ENCODE results near the gene TRIM28. TPM values are rescaled to one million over a fixed set of nuclear protein-coding genes. Genes with fewer than 3 reads are reported as not detected.

Gene TRIM28
- total RNA-seq (2021) (1,095 to 1,221 TPM (median 1,108 TPM) in 3 replicates), Bru-seq, nascent RNA (percentile 97 among the genes with signal in this experiment)
- long read RNA-seq, experiment 1, transcript TRIM28-201 (17 exons, 2,960 nt) = major isoform, 1,951 of 2,483 reads
- long read RNA-seq, experiment 1, transcript TRIM28-202 (15 exons, 2,709 nt) = minor isoform, 6 of 2,483 reads
- long read RNA-seq, experiment 1, partial matches to known transcripts = 316 of 2,483 reads
- long read RNA-seq, experiment 1, other reads (novel, unspliced or antisense) = 205 of 2,483 reads
- long read RNA-seq, experiment 2, transcript TRIM28-213 (4 exons, 714 nt) = minor isoform, 14 of 1,129 reads
- long read RNA-seq, experiment 2, transcript TRIM28-201 (17 exons, 2,960 nt) = major isoform, 351 of 1,129 reads
- long read RNA-seq, experiment 2, partial matches to known transcripts = 347 of 1,129 reads
- long read RNA-seq, experiment 2, other reads (novel, unspliced or antisense) = 415 of 1,129 reads
- long read RNA-seq, experiment 3, partial matches to known transcripts = 9 of 19 reads
- long read RNA-seq, experiment 3, other reads (novel, unspliced or antisense) = 10 of 19 reads

DNA sequence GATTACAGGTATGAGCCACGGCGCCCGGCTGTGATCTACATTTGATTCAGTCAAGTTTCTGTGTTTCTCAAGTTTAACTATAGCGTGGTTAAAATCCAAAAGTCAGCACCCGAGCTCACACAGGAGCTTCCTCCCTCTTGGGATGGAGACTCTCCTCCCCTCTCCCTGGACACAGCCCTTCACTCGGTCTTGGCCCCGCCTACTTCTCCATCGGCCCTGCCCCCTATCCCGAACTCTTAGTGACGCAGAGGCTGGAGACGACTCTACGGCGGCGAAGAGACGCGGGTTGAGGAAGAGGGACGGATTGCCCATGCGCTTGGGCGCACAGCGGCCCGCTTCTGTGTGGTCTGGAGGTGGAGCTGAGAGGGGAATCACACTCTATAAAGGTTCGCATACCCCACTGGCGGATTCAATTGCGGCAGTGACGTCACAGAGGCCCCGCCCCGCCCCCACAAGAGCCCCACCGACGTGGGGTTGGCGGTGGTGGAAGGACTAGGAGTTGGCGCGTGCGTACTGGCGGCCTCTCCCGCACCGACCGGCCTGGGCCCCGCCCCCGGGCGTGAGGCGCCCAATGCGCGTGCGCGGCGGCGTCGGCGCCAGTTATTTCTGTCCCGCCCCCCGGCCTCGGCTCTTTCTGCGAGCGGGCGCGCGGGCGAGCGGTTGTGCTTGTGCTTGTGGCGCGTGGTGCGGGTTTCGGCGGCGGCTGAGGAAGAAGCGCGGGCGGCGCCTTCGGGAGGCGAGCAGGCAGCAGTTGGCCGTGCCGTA lies at the start of gene TRIM28:
Gene TRIM28, plus strand, starts transcription at position 239 of the 765 bp plus-strand sequence. CDS start 694 bp downstream, outside the sequence.
- H3K9me3 Mint-ChIP-seq = no peaks in the 10 kb centered on the region
- peaks cover 45% of the 10 kb centered on the region for H3K27me3 Mint-ChIP-seq (ENCODE audit: low read depth)
- ChIA-PET CTCF (interaction anchor here (0.8 to 5.9 kb wide), 5 partner anchors 11 to 38 kb away, joined by 3 to 60 read pairs (median 6); partner anchors contain the start of genes CHMP2A and ZBTB45), POLR2A (interaction anchor here (0.5 to 3.2 kb wide), 8 partner anchors 10 to 93 kb away, joined by 3 to 30 read pairs (median 10); partner anchors contain the start of genes CHMP2A, UBE2M, ZBTB45 and ZNF324B)
- peak within 1 kb of the TSS; percentile 99 for H3K27ac Mint-ChIP-seq
- ATAC-seq = peak; percentile 95
- H3K36me3 Mint-ChIP-seq = peaks cover 39% of the 10 kb centered on the region
- peaks cover 17% of the 10 kb centered on the region for H3K4me1 Mint-ChIP-seq
- DNase-seq (ENCODE audit: low spot score) = peak; percentile 98
- H3K4me3 Mint-ChIP-seq = peak within 1 kb of the TSS; percentile 97
- TF ChIP-seq CDX4 (CRISPR knock-in tag; IDR thresholded peaks at IDR 0.05; ENCODE audit: borderline replicate concordance) = no peak
- TF ChIP-seq SMAD3 (CRISPR knock-in tag; IDR thresholded peaks at IDR 0.05; ENCODE audit: borderline replicate concordance) = peak; percentile 73; the same call in 1 of the 2 replicates
- TF ChIP-seq, protein P1, sequence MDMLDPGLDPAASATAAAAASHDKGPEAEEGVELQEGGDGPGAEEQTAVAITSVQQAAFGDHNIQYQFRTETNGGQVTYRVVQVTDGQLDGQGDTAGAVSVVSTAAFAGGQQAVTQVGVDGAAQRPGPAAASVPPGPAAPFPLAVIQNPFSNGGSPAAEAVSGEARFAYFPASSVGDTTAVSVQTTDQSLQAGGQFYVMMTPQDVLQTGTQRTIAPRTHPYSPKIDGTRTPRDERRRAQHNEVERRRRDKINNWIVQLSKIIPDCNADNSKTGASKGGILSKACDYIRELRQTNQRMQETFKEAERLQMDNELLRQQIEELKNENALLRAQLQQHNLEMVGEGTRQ (CRISPR knock-in tag; IDR thresholded peaks at IDR 0.05) = peak; percentile 36; the same call in 1 of the 2 replicates
- TF ChIP-seq, protein P2, sequence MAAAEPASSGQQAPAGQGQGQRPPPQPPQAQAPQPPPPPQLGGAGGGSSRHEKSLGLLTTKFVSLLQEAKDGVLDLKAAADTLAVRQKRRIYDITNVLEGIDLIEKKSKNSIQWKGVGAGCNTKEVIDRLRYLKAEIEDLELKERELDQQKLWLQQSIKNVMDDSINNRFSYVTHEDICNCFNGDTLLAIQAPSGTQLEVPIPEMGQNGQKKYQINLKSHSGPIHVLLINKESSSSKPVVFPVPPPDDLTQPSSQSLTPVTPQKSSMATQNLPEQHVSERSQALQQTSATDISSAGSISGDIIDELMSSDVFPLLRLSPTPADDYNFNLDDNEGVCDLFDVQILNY (CRISPR knock-in tag; IDR thresholded peaks at IDR 0.05) = peak; percentile 84
- 0 out of 2 replicates have a peak, but pooled peaks have one; percentile 56 for TF ChIP-seq ZMAT4 (CRISPR knock-in tag; IDR thresholded peaks at IDR 0.05)
- TF ChIP-seq, protein P3, sequence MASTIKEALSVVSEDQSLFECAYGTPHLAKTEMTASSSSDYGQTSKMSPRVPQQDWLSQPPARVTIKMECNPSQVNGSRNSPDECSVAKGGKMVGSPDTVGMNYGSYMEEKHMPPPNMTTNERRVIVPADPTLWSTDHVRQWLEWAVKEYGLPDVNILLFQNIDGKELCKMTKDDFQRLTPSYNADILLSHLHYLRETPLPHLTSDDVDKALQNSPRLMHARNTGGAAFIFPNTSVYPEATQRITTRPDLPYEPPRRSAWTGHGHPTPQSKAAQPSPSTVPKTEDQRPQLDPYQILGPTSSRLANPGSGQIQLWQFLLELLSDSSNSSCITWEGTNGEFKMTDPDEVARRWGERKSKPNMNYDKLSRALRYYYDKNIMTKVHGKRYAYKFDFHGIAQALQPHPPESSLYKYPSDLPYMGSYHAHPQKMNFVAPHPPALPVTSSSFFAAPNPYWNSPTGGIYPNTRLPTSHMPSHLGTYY (CRISPR knock-in tag; IDR thresholded peaks at IDR 0.05) = no peak
- TF ChIP-seq JAZF1 (CRISPR knock-in tag; IDR thresholded peaks at IDR 0.05) = no peak
- peak; percentile 72; the same call in 1 of the 2 replicates for TF ChIP-seq NFATC4 (CRISPR knock-in tag; IDR thresholded peaks at IDR 0.05)
- peak; percentile 83; the same call in 1 of the 2 replicates for TF ChIP-seq SP1 (CRISPR knock-in tag; conservative IDR thresholded peaks at IDR 0.05)
- peak; percentile 55; the same call in 1 of the 2 replicates for TF ChIP-seq TCF7 (CRISPR knock-in tag; IDR thresholded peaks at IDR 0.05; ENCODE audit: low read depth)
- TF ChIP-seq, protein P4, sequence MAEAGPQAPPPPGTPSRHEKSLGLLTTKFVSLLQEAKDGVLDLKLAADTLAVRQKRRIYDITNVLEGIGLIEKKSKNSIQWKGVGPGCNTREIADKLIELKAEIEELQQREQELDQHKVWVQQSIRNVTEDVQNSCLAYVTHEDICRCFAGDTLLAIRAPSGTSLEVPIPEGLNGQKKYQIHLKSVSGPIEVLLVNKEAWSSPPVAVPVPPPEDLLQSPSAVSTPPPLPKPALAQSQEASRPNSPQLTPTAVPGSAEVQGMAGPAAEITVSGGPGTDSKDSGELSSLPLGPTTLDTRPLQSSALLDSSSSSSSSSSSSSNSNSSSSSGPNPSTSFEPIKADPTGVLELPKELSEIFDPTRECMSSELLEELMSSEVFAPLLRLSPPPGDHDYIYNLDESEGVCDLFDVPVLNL (CRISPR knock-in tag; IDR thresholded peaks at IDR 0.05; ENCODE audit: borderline replicate concordance, low read depth) = 0 out of 2 replicates have a peak, but pooled peaks have one; percentile 31
- TF ChIP-seq OVOL2 (CRISPR knock-in tag; IDR thresholded peaks at IDR 0.05; ENCODE audit: borderline replicate concordance) = no peak
- TF ChIP-seq ZNF423 (CRISPR knock-in tag; IDR thresholded peaks at IDR 0.05) = no peak
- peak; percentile 78; the same call in 1 of the 2 replicates for TF ChIP-seq MYBL2 (CRISPR knock-in tag; IDR thresholded peaks at IDR 0.05)
- peak; percentile 69; the same call in 1 of the 2 replicates for TF ChIP-seq ZBTB21 (CRISPR knock-in tag; IDR thresholded peaks at IDR 0.05; ENCODE audit: borderline replicate concordance)
- TF ChIP-seq GABPB1 (CRISPR knock-in tag; IDR thresholded peaks at IDR 0.05) = 0 out of 2 replicates have a peak, but pooled peaks have one; percentile 30
- TF ChIP-seq ZNF219 (CRISPR knock-in tag; IDR thresholded peaks at IDR 0.05; ENCODE audit: borderline replicate concordance) = no peak
- TF ChIP-seq, protein P5, sequence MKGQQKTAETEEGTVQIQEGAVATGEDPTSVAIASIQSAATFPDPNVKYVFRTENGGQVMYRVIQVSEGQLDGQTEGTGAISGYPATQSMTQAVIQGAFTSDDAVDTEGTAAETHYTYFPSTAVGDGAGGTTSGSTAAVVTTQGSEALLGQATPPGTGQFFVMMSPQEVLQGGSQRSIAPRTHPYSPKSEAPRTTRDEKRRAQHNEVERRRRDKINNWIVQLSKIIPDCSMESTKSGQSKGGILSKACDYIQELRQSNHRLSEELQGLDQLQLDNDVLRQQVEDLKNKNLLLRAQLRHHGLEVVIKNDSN (CRISPR knock-in tag; IDR thresholded peaks at IDR 0.05) = 0 out of 2 replicates have a peak, but pooled peaks have one; percentile 31
- TF ChIP-seq ZNF416 (CRISPR knock-in tag; IDR thresholded peaks at IDR 0.05) = peak; percentile 85; the same call in 1 of the 2 replicates
- peak; percentile 62; the same call in 1 of the 2 replicates for TF ChIP-seq FOXK1 (CRISPR knock-in tag; IDR thresholded peaks at IDR 0.05)
- peak; percentile 52; the same call in 1 of the 2 replicates for TF ChIP-seq ZNF317 (CRISPR knock-in tag; IDR thresholded peaks at IDR 0.05; ENCODE audit: borderline replicate concordance, low read depth)
- TF ChIP-seq, protein P6, sequence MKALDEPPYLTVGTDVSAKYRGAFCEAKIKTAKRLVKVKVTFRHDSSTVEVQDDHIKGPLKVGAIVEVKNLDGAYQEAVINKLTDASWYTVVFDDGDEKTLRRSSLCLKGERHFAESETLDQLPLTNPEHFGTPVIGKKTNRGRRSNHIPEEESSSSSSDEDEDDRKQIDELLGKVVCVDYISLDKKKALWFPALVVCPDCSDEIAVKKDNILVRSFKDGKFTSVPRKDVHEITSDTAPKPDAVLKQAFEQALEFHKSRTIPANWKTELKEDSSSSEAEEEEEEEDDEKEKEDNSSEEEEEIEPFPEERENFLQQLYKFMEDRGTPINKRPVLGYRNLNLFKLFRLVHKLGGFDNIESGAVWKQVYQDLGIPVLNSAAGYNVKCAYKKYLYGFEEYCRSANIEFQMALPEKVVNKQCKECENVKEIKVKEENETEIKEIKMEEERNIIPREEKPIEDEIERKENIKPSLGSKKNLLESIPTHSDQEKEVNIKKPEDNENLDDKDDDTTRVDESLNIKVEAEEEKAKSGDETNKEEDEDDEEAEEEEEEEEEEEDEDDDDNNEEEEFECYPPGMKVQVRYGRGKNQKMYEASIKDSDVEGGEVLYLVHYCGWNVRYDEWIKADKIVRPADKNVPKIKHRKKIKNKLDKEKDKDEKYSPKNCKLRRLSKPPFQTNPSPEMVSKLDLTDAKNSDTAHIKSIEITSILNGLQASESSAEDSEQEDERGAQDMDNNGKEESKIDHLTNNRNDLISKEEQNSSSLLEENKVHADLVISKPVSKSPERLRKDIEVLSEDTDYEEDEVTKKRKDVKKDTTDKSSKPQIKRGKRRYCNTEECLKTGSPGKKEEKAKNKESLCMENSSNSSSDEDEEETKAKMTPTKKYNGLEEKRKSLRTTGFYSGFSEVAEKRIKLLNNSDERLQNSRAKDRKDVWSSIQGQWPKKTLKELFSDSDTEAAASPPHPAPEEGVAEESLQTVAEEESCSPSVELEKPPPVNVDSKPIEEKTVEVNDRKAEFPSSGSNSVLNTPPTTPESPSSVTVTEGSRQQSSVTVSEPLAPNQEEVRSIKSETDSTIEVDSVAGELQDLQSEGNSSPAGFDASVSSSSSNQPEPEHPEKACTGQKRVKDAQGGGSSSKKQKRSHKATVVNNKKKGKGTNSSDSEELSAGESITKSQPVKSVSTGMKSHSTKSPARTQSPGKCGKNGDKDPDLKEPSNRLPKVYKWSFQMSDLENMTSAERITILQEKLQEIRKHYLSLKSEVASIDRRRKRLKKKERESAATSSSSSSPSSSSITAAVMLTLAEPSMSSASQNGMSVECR (CRISPR knock-in tag; IDR thresholded peaks at IDR 0.05; ENCODE audit: borderline replicate concordance) = 0 out of 2 replicates have a peak, but pooled peaks have one; percentile 48
